DMS 273 (cell line): ENCODE data around the gene PPT2.
A peak's percentile ranks its signal among the peaks of the same experiment; 100 is the strongest.
"Not testable (repeated sequence)": the region's sequence is repeated elsewhere in the genome, so short reads cannot be mapped to it uniquely, and the experiment has no call there.

Experiments
- DNase-seq: peaks from one replicate; lab custom pipeline; 2025; ENCODE audit not compliant: unreplicated experiment; lab: John Stamatoyannopoulos, UW

The PPT2 gene

GRCh38 chr6:32127409-32127716 lies 26.6 kb upstream of the PPT2 start:
- DNase-seq: no peak

GRCh38 chr6:32127717-32128592 lies 26.0 kb upstream of the PPT2 start, which contains the start of gene ATF6B:
Gene ATF6B, minus strand, starts transcription at chr6:32128246. Its CDS starts 39 bp downstream, at chr6:32128207.
- DNase-seq: peak; percentile 99

- DNase-seq: peak; percentile 53
Measured at GRCh38 chr6:32128751-32129296, 25.1 kb upstream of the PPT2 start.

- peak; percentile 65 for DNase-seq
Measured at GRCh38 chr6:32129297-32130088, 24.4 kb upstream of the PPT2 start.

GRCh38 chr6:32131439-32131948 lies 22.4 kb upstream of the PPT2 start:
- no peak for DNase-seq

GRCh38 chr6:32132110-32132509 lies 21.8 kb upstream of the PPT2 start:
- no peak for DNase-seq

- DNase-seq: no peak
Measured at GRCh38 chr6:32133786-32134185, 20.2 kb upstream of the PPT2 start.

- no peak for DNase-seq
Measured at GRCh38 chr6:32137454-32137853, 16.5 kb upstream of the PPT2 start.

GRCh38 chr6:32139590-32139989 lies 14.4 kb upstream of the PPT2 start:
- DNase-seq: no peak

GRCh38 chr6:32140420-32141046 lies 13.4 kb upstream of the PPT2 start:
- DNase-seq: no peak

GRCh38 chr6:32144238-32144637 lies 9.7 kb upstream of the PPT2 start:
- not testable (repeated sequence) for DNase-seq

GRCh38 chr6:32146287-32146686 lies 7.7 kb upstream of the PPT2 start:
- no peak for DNase-seq

- no peak for DNase-seq
Measured at GRCh38 chr6:32146687-32147086, 7.3 kb upstream of the PPT2 start.

- no peak for DNase-seq
Measured at GRCh38 chr6:32147401-32148132, 6.4 kb upstream of the PPT2 start.

- DNase-seq: no peak
Measured at GRCh38 chr6:32148289-32149091, 5.5 kb upstream of the PPT2 start.

- no peak for DNase-seq
Measured at GRCh38 chr6:32149092-32149755, 4.7 kb upstream of the PPT2 start.

- DNase-seq: no peak
Measured at GRCh38 chr6:32149932-32150870, 3.7 kb upstream of the PPT2 start.
